Stimulated activated CD8-positive, alpha-beta memory T cell treated with anti-CD3 and anti-CD28 coated beads, Interleukin-15, amount 100 ng/mL, for 48 hours (primary cell): ENCODE data around the gene TMEM74B.

Experiments used
- DNase-seq, 2 donors: peaks; one replicate each; pipeline ENCODE4 v3.0.0-alpha.2; 2020; ENCODE audit warnings: low read depth in 2 of 2

Gene TMEM74B

DNA sequence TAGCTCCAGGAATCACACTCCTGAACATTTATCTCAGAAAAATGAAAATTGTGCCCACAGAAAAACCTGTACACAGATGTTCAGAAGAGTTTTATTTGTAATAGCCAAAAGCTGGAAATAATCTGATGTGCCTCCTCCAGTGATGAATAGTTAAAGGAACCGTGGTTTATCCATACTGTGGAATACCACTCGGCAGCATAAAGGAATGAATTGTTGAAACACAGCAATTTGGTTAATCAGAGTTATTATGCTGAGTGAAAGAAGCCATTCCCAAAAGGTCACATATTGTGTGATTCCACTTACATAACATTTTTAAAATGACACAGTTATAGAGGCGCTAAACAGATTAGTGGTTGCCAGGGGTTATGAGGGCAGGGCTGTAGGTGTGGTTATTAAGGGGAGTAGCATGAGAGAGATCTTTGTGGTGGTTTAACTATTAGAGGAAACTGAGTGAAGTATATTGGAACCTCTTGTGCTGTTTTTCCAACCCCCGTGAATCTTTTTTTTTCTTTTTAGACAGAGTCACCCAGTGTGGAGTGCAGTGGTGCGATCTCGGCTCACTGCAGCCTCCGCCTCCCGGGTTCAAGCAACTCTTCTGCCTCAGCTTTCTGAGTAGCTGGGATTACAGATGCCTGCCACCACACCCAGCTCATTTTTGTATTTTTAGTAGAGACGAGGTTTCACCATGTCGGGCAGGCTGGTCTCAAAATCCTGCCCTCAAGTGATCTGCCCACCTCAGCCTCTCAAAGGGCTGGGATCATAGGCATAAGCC, 40.2 kb downstream of the TMEM74B start:
- DNase-seq: no peak

DNA sequence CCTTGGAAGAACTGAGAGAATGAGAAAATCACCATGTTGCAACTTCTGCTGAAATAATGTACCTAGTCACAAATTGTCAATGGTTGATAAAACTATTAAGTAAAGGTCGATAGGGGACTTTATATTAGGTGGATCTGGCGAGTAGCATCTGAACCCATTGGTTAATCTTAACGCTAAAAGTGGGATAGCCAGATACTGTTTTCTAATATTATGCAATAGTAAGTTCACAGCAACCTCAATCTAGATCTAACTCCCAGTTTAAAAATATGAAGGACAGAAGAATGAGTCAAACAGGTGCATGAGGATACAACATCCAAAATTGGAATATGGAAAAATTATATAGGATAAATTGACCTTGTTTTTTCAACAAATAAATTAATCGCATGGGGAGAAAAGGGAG, 47.5 kb downstream of the TMEM74B start:
- DNase-seq: no peak

DNA sequence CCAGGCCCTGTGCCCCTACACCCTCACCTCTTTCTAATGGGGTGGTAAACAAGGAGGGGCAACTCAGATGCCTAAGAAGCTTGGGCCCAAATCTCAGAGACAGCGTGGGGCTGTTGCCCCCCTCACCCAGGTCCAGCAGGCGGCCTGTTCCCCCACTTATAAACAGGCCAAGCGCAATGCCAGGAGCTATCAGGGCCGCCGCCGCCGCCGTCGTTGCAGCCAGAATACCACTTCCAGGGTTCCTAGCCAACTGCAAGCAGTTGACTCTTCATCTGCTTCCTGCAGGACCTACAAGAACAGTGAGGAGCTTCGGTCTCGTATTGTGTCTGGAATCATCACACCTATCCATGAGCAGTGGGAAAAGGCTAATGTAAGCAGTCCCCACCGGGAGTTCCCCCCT, 49.9 kb downstream of the TMEM74B start:
- no peak for DNase-seq

DNA sequence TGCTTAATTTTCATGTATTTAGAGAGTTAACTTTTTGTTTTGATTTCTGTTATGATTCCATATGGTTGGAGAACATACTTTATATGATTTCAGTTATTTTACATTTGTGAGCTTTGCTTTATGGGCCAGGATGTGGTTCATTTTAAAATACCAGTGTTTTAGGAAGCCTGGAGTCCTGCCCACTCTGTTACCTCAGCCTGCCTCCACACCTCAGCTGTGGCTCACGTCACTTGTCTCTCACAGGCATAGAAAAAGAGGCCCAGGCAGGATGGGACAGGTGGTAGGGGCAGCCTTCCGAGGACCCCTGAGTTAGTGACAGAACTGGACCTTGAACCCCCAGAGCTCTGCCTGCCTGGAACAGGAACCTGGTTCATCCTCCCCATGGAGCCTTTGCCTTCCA, 50.4 kb downstream of the TMEM74B start:
- DNase-seq: no peak

DNA sequence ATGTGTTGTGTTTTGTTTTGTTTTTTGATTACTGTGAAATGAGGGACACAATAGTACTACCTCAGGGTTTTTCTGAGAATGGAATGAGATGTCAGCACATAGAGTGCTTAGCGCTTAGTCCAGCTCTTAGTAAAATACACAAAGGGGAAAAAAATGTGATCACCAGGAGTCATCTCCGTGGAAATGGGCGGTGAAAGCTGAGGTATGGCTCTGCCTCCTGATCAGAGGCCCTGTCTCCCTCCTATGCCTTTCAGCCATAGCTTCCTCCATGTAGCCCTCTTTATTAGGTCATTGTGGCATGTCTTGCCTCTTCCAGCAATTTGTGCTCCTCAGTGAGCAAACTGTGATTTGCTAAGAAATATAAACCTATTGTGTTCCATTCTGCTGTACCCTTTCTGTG, 53.4 kb downstream of the TMEM74B start:
- DNase-seq: no peak

DNA sequence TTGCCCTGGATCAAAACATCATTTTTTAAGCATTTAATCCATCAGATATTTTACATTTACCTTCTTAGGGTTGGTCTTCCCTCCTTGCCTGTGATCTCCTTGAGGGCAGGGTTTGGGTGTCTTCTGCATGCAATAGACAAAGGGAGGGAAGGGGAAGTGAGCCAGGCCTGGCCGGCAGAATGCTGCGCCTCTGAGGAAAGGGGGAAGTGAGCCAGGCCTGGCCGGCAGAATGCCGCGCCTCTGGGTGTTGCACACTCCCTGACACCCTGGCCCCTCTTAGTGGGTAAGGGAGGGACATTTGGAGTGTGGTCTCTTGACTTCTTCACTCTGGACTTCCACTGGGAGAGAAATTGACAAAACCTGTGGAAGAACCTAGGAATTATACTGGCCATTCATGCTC, 53.9 kb downstream of the TMEM74B start:
- no peak for DNase-seq
